ENCODE measurements around the gene NPAS3.

The NPAS3 gene

DNA sequence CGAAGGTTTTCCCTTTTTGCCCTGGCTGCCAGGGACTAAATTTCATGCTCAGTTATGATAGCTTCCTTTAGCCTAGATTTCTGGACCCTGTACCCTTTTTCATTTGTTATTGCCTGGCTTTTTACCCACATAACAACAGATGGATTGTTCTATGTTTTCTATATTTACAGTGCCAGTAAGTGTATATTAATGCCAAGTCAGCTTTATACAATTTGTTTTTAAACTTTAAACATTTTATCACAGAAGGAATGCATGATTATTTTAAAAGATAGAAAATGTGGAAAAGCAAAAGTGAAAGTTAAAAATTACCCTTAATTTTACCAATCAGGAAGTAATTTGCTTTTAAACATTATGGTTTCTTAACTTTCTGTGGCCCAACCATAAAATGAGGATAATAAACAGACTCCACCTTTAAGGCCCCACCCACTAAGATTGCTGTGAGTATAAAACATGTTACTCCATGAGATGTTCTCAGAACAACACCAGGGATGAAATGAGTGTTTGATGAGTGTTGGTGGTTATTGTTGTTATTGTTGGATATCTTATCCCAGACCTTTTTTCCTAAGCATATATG, 515.4 kb downstream of the NPAS3 start:
- no peak for DNase-seq (ENCODE audit: low read depth in 1 of 2, low spot score in 1 of 2)
- TF ChIP-seq, protein P1, sequence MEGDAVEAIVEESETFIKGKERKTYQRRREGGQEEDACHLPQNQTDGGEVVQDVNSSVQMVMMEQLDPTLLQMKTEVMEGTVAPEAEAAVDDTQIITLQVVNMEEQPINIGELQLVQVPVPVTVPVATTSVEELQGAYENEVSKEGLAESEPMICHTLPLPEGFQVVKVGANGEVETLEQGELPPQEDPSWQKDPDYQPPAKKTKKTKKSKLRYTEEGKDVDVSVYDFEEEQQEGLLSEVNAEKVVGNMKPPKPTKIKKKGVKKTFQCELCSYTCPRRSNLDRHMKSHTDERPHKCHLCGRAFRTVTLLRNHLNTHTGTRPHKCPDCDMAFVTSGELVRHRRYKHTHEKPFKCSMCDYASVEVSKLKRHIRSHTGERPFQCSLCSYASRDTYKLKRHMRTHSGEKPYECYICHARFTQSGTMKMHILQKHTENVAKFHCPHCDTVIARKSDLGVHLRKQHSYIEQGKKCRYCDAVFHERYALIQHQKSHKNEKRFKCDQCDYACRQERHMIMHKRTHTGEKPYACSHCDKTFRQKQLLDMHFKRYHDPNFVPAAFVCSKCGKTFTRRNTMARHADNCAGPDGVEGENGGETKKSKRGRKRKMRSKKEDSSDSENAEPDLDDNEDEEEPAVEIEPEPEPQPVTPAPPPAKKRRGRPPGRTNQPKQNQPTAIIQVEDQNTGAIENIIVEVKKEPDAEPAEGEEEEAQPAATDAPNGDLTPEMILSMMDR (IDR thresholded peaks at IDR 0.05; ENCODE audit: insufficient read depth, low read length): no peak
- TF ChIP-seq POLR2AphosphoS5 (IDR thresholded peaks at IDR 0.05; ENCODE audit: low read depth) (no peak), SPI1 (IDR thresholded peaks at IDR 0.05; ENCODE audit: borderline replicate concordance, low read depth) (no peak), GABPA (IDR thresholded peaks at IDR 0.05; ENCODE audit: low read depth) (no peak)
- no peak overlapping the region for H3K4me3 ChIP-seq (replicated peaks; ENCODE audit: insufficient read depth, low read length)

DNA sequence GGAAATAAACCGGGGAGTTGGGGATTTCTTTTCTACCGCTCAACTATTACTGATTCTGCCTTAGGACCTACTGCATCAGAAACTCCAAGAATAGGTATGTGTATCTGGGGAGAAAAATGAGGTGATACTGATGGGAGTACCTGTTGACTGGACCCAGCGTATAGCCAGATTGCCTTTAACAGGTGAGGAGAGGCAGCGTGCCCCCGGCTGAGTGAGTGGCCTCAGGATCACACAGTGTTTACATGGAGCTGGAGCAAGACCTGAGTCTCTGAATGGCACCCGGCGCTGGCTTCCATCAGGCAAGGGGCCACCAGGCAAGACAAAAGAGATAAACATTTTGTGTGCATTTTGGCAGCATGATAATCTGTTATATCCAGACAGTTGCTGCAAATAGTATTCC, 516.0 kb downstream of the NPAS3 start:
- no peak overlapping the region for H3K27ac ChIP-seq (replicated peaks)
- TF ChIP-seq SPI1 (IDR thresholded peaks at IDR 0.05; ENCODE audit: borderline replicate concordance, low read depth): no peak
- TF ChIP-seq, protein P2, sequence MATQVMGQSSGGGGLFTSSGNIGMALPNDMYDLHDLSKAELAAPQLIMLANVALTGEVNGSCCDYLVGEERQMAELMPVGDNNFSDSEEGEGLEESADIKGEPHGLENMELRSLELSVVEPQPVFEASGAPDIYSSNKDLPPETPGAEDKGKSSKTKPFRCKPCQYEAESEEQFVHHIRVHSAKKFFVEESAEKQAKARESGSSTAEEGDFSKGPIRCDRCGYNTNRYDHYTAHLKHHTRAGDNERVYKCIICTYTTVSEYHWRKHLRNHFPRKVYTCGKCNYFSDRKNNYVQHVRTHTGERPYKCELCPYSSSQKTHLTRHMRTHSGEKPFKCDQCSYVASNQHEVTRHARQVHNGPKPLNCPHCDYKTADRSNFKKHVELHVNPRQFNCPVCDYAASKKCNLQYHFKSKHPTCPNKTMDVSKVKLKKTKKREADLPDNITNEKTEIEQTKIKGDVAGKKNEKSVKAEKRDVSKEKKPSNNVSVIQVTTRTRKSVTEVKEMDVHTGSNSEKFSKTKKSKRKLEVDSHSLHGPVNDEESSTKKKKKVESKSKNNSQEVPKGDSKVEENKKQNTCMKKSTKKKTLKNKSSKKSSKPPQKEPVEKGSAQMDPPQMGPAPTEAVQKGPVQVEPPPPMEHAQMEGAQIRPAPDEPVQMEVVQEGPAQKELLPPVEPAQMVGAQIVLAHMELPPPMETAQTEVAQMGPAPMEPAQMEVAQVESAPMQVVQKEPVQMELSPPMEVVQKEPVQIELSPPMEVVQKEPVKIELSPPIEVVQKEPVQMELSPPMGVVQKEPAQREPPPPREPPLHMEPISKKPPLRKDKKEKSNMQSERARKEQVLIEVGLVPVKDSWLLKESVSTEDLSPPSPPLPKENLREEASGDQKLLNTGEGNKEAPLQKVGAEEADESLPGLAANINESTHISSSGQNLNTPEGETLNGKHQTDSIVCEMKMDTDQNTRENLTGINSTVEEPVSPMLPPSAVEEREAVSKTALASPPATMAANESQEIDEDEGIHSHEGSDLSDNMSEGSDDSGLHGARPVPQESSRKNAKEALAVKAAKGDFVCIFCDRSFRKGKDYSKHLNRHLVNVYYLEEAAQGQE (IDR thresholded peaks at IDR 0.05; ENCODE audit: insufficient replicate concordance, low read depth): no peak
- TF ChIP-seq, protein P1 (IDR thresholded peaks at IDR 0.05; ENCODE audit: insufficient read depth, low read length): no peak
- TF ChIP-seq POLR2AphosphoS5 (IDR thresholded peaks at IDR 0.05; ENCODE audit: low read depth): no peak
- TF ChIP-seq GABPA (IDR thresholded peaks at IDR 0.05; ENCODE audit: low read depth): no peak
- H3K27me3 ChIP-seq (ENCODE audit: insufficient read depth, poor library complexity, severe bottlenecking): no peaks in the 10 kb centered on the region
- H3K4me3 ChIP-seq (replicated peaks; ENCODE audit: insufficient read depth, low read length): no peak overlapping the region
- DNase-seq (ENCODE audit: low read depth in 1 of 2, low spot score in 1 of 2): no peak

More for the DNA sequence above, 515.4 kb downstream of the NPAS3 start:
- no peaks in the 10 kb centered on the region for H3K27me3 ChIP-seq (ENCODE audit: insufficient read depth, poor library complexity, severe bottlenecking)
- no peak overlapping the region for H3K27ac ChIP-seq (replicated peaks)

DNA sequence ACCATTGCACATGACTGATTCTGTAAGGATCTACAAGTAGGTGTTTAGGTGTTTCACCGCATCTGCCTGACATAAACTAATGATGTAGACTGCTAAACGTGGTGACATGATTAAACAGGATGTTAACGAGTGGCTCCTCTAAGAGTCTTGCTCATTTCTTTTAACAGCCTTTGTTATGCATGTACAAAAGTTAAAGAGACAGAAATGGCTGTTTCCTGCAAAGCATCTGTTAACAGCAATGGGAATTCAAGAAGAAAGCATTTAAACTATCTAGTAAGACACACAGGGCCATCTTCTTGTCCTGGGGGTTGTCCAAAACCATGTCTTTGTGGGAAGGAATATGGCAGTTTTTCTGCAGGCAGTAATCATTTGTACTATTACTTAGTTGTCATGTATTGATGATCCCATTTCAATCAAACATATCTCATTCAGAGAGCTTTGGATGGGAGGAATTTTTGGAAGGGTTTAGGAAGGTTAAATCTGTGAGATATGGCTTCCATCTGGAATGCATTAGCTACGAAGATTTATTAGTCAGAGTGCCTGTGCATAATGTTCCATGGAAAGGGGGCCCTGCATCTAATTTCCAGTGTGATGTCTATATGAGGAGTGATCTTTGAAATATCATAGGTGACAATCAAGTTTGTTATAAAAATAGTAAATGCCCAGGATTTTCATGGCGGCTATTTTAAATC, 517.1 kb downstream of the NPAS3 start:
- Histone ChIP-seq H3K4me3 (replicated peaks; ENCODE audit: insufficient read depth, low read length) (no peak overlapping the region), H3K27me3 (ENCODE audit: insufficient read depth, poor library complexity, severe bottlenecking) (no peaks in the 10 kb centered on the region), H3K27ac (replicated peaks) (no peak overlapping the region)
- TF ChIP-seq, protein P2 (IDR thresholded peaks at IDR 0.05; ENCODE audit: insufficient replicate concordance, low read depth): no peak
- TF ChIP-seq SPI1 (IDR thresholded peaks at IDR 0.05; ENCODE audit: borderline replicate concordance, low read depth) (no peak), POLR2AphosphoS5 (IDR thresholded peaks at IDR 0.05; ENCODE audit: low read depth) (no peak), GABPA (IDR thresholded peaks at IDR 0.05; ENCODE audit: low read depth) (no peak)
- TF ChIP-seq, protein P1 (IDR thresholded peaks at IDR 0.05; ENCODE audit: insufficient read depth, low read length): no peak
- DNase-seq (ENCODE audit: low read depth in 1 of 2, low spot score in 1 of 2): no peak

Data from HL-60 (cell line).